HepG2 (cell line): Measurements from ENCODE around the gene ATP5F1A. TPM values are rescaled to one million over a fixed set of nuclear protein-coding genes. Genes with fewer than 3 reads are reported as not detected.
A peak's percentile ranks its signal among the peaks of the same experiment; 100 is the strongest.

Experiments used
- AKAP8 ChIP-seq: sonication (generic); formaldehyde crosslinking; IDR thresholded peaks from 2 replicates; pipeline ENCODE4 v1.5.1; 2020; ENCODE audit warnings: mild to moderate bottlenecking, missing genetic modification reagents
- DMAP1 ChIP-seq: IDR thresholded peaks from 2 replicates; pipeline ENCODE4 v1.6.1; 2016
- KAT2B ChIP-seq: fragments of 150-350 bp; IDR thresholded peaks from 2 replicates; pipeline ENCODE4 v1.6.1; 2014; ENCODE audit warnings: low read depth, low read length, borderline replicate concordance
- KDM6A ChIP-seq: IDR thresholded peaks from 2 replicates; pipeline ENCODE4 v1.6.1; 2016; ENCODE audit warnings: low read depth
- LCORL ChIP-seq, 2 experiments: fragments of 450-650 bp in 1 of 2; sonication (generic) in 1 of 2; formaldehyde crosslinking in 1 of 2; IDR thresholded peaks; 2 replicates each; pipeline versions ENCODE4 v1.5.0 to v1.6.1; 2017 to 2020; ENCODE audit warnings: antibody characterized with exemption in 1 of 2, missing genetic modification reagents in 1 of 2
- MTF2 ChIP-seq: sonication (generic); formaldehyde crosslinking; IDR thresholded peaks from 2 replicates; pipeline ENCODE4 v1.5.0; 2020; ENCODE audit warnings: missing genetic modification reagents, borderline replicate concordance
- NR1H2 ChIP-seq: sonication (generic); formaldehyde crosslinking; IDR thresholded peaks from 2 replicates; pipeline ENCODE4 v1.8.1; 2022; ENCODE audit warnings: low read depth, missing genetic modification reagents, borderline replicate concordance
- NR2F6 ChIP-seq, 2 experiments: IDR thresholded peaks; 2 replicates each; pipeline ENCODE4 v1.6.1; 2016; ENCODE audit warnings: antibody characterized with exemption in 1 of 2, mild to moderate bottlenecking in 1 of 2
- SOX13 ChIP-seq, 3 experiments: fragments of 450-650 bp in 1 of 3; sonication (generic) in 1 of 3; formaldehyde crosslinking in 1 of 3; IDR thresholded peaks in 2 of 3; conservative IDR thresholded peaks in 1 of 3; 2 replicates each; pipeline versions ENCODE4 v1.5.0 to v1.6.1; 2016 to 2020; ENCODE audit warnings: antibody characterized with exemption in 1 of 3, mild to moderate bottlenecking in 1 of 3, missing compliant biosample characterization in 1 of 3, missing genetic modification reagents in 1 of 3, moderate library complexity in 1 of 3
- ZNF160 ChIP-seq: sonication (generic); formaldehyde crosslinking; IDR thresholded peaks from 2 replicates; pipeline ENCODE4 v1.8.0; 2022; ENCODE audit warnings: mild to moderate bottlenecking, inconsistent platforms, missing genetic modification reagents
- ZNF24 ChIP-seq: fragments of 450-650 bp; IDR thresholded peaks from 2 replicates; pipeline ENCODE4 v1.6.1; 2017; ENCODE audit warnings: antibody characterized with exemption, mild to moderate bottlenecking
- ZNF274 ChIP-seq: sonication (generic); formaldehyde crosslinking; IDR thresholded peaks from 2 replicates; pipeline ENCODE4 v1.5.1; 2020; ENCODE audit warnings: mild to moderate bottlenecking, missing genetic modification reagents
- ZNF75D ChIP-seq: sonication (generic); formaldehyde crosslinking; IDR thresholded peaks from 2 replicates; pipeline ENCODE4 v1.8.1; 2023; ENCODE audit warnings: missing genetic modification reagents, mild to moderate bottlenecking, borderline replicate concordance
- polyA plus RNA-seq, 8 experiments: library from polyadenylated mRNA; depleted of rRNA in 3 of 8; stranded (reverse) in 7 of 8; unstranded in 1 of 8; fragments of >200 nt; fragmentation: Illumina TruSeq in 4 of 8; extraction: Trizol in 4 of 8; gene quantifications; 2 replicates each; pipeline versions ENCODE4 v1.2.1 to v1.2.3, GENCODE V29; 2011 to 2016; ENCODE audit warnings: low read depth in 4 of 8, missing spikeins in 1 of 8, mixed read lengths in 1 of 8; ENCODE audit not compliant: insufficient read depth in 1 of 8
- total RNA-seq, 5 experiments: library from RNA; depleted of rRNA; stranded (reverse); fragments of >200 nt; fragmentation: Illumina TruSeq; extraction: Trizol; gene quantifications; 2 replicates each; pipeline ENCODE4 v1.2.3, GENCODE V29; 2016; ENCODE audit warnings: low read depth in 1 of 5
- TF ChIP-seq, protein P1 (sequence below): fragments of 450-650 bp; IDR thresholded peaks from 2 replicates; pipeline ENCODE4 v1.6.1; 2016
- TF ChIP-seq, protein P2 (sequence below): fragments of 450-650 bp; IDR thresholded peaks from 2 replicates; pipeline ENCODE4 v1.6.1; 2017; ENCODE audit warnings: mild to moderate bottlenecking
- TF ChIP-seq, protein P3 (sequence below), 2 experiments: sonication (generic) in 1 of 2; formaldehyde crosslinking in 1 of 2; IDR thresholded peaks; 2 replicates each; pipeline versions ENCODE4 v1.5.1 to v1.6.1; 2011 to 2020; ENCODE audit warnings: borderline replicate concordance in 1 of 2, low read depth in 1 of 2, low read length in 1 of 2, mild to moderate bottlenecking in 1 of 2, missing genetic modification reagents in 1 of 2, moderate library complexity in 1 of 2
- TF ChIP-seq, protein P4 (sequence below): sonication (generic); formaldehyde crosslinking; IDR thresholded peaks from 2 replicates; pipeline ENCODE4 v1.8.1; 2023; ENCODE audit warnings: mild to moderate bottlenecking, moderate library complexity, missing genetic modification reagents
- TF ChIP-seq, protein P5 (sequence below): sonication (generic); formaldehyde crosslinking; conservative IDR thresholded peaks from 2 replicates; pipeline ENCODE4 v1.8.0; 2022; ENCODE audit warnings: mild to moderate bottlenecking, moderate library complexity, missing genetic modification reagents

The ATP5F1A gene
- total and polyA plus RNA-seq, 2 of the 13 experiments (the other 11 are each of a cell fraction or from before 2014, with no cell fraction given): 459 to 922 TPM

DNA sequence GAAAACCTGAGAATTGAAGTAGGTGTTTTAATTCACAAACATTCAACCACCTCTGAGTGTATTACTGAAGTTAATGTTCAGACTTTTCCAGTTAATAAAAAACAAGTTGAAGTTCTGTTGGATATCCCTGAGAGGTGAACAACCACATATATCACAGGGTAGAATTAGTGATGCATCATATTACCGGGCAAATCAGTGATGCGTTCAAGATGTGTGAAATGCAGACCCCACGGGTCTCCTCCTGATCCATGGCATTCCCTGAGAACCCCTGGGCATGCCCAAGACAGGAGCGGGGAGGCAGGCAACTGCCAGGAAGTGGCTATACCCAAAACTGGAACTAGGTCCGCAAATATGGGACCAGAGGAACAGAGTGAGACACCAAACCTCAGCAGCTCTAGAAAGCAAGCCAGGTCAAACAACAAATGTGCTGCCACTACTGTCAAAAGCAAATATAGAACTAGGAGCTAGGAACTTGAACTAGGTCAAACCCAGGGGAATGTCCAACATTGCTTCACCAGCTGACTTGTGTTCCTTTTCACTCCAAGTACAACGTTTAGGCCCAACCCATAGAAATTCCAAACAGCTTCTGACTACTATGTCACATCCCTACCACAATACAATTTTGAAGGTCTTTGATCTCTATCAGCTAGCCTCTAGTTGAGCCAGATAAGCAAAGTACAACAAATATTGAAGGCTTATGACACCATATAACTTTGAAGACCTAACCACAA lies 46.2 kb downstream of the ATP5F1A start (continued):
- no peak for TF ChIP-seq AKAP8
- TF ChIP-seq MTF2: no peak
- TF ChIP-seq, protein P1, sequence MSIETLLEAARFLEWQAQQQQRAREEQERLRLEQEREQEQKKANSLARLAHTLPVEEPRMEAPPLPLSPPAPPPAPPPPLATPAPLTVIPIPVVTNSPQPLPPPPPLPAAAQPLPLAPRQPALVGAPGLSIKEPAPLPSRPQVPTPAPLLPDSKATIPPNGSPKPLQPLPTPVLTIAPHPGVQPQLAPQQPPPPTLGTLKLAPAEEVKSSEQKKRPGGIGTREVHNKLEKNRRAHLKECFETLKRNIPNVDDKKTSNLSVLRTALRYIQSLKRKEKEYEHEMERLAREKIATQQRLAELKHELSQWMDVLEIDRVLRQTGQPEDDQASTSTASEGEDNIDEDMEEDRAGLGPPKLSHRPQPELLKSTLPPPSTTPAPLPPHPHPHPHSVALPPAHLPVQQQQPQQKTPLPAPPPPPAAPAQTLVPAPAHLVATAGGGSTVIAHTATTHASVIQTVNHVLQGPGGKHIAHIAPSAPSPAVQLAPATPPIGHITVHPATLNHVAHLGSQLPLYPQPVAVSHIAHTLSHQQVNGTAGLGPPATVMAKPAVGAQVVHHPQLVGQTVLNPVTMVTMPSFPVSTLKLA: no peak
- TF ChIP-seq KAT2B: no peak
- TF ChIP-seq, protein P2, sequence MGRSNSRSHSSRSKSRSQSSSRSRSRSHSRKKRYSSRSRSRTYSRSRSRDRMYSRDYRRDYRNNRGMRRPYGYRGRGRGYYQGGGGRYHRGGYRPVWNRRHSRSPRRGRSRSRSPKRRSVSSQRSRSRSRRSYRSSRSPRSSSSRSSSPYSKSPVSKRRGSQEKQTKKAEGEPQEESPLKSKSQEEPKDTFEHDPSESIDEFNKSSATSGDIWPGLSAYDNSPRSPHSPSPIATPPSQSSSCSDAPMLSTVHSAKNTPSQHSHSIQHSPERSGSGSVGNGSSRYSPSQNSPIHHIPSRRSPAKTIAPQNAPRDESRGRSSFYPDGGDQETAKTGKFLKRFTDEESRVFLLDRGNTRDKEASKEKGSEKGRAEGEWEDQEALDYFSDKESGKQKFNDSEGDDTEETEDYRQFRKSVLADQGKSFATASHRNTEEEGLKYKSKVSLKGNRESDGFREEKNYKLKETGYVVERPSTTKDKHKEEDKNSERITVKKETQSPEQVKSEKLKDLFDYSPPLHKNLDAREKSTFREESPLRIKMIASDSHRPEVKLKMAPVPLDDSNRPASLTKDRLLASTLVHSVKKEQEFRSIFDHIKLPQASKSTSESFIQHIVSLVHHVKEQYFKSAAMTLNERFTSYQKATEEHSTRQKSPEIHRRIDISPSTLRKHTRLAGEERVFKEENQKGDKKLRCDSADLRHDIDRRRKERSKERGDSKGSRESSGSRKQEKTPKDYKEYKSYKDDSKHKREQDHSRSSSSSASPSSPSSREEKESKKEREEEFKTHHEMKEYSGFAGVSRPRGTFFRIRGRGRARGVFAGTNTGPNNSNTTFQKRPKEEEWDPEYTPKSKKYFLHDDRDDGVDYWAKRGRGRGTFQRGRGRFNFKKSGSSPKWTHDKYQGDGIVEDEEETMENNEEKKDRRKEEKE: no peak
- TF ChIP-seq DMAP1 (CRISPR knock-in tag): no peak
- TF ChIP-seq ZNF24: no peak
- TF ChIP-seq, protein P3, sequence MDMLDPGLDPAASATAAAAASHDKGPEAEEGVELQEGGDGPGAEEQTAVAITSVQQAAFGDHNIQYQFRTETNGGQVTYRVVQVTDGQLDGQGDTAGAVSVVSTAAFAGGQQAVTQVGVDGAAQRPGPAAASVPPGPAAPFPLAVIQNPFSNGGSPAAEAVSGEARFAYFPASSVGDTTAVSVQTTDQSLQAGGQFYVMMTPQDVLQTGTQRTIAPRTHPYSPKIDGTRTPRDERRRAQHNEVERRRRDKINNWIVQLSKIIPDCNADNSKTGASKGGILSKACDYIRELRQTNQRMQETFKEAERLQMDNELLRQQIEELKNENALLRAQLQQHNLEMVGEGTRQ (IDR thresholded peaks at IDR 0.05; ENCODE audit: low read depth, low read length): no peak
- TF ChIP-seq, protein P3 (CRISPR knock-in tag; IDR thresholded peaks at IDR 0.05; ENCODE audit: borderline replicate concordance): peak; percentile 37; the same call in 1 of the 2 replicates
- no peak for TF ChIP-seq KDM6A (CRISPR knock-in tag)
- TF ChIP-seq LCORL (IDR thresholded peaks at IDR 0.05): no peak
- peak; percentile 87 for TF ChIP-seq LCORL (CRISPR knock-in tag; IDR thresholded peaks at IDR 0.05)
- TF ChIP-seq NR1H2: no peak
- TF ChIP-seq, protein P4, sequence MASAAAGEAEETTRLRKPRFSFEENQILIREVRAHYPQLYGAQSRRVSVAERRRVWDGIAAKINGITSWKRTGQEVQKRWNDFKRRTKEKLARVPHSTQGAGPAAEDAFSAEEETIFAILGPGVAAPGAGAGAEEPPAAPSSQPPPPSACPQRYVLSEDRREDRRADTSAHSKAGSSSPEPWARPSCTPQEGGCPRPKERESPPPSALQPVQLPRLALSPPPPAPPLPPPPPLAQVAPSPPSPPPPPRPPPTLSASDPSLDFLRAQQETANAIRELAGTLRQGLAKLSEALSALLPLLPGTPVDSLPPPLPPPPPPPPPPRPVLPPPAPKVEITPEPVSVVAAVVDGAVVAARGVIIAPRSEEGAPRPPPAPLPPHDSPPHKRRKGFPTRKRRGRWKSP (CRISPR knock-in tag): no peak
- TF ChIP-seq ZNF274: no peak
- TF ChIP-seq SOX13 (IDR thresholded peaks at IDR 0.05): peak; percentile 66
- peak in 1 of 2 experiments; percentile 93; a peak in 2 of 4 replicates for TF ChIP-seq SOX13 (CRISPR knock-in tag; conservative IDR thresholded peaks at IDR 0.05 in 1 of 2, IDR thresholded peaks at IDR 0.05 in 1 of 2)
- no peak for TF ChIP-seq ZNF160 (CRISPR knock-in tag)
- TF ChIP-seq NR2F6 (IDR thresholded peaks at IDR 0.05): peak; percentile 86
- TF ChIP-seq NR2F6 (CRISPR knock-in tag; IDR thresholded peaks at IDR 0.05): peak; percentile 65; the same call in 1 of the 2 replicates
- TF ChIP-seq, protein P5, sequence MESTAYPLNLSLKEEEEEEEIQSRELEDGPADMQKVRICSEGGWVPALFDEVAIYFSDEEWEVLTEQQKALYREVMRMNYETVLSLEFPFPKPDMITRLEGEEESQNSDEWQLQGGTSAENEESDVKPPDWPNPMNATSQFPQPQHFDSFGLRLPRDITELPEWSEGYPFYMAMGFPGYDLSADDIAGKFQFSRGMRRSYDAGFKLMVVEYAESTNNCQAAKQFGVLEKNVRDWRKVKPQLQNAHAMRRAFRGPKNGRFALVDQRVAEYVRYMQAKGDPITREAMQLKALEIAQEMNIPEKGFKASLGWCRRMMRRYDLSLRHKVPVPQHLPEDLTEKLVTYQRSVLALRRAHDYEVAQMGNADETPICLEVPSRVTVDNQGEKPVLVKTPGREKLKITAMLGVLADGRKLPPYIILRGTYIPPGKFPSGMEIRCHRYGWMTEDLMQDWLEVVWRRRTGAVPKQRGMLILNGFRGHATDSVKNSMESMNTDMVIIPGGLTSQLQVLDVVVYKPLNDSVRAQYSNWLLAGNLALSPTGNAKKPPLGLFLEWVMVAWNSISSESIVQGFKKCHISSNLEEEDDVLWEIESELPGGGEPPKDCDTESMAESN (CRISPR knock-in tag): no peak
- TF ChIP-seq ZNF75D: no peak
